ENCODE data around the gene PTPN14.

DNA sequence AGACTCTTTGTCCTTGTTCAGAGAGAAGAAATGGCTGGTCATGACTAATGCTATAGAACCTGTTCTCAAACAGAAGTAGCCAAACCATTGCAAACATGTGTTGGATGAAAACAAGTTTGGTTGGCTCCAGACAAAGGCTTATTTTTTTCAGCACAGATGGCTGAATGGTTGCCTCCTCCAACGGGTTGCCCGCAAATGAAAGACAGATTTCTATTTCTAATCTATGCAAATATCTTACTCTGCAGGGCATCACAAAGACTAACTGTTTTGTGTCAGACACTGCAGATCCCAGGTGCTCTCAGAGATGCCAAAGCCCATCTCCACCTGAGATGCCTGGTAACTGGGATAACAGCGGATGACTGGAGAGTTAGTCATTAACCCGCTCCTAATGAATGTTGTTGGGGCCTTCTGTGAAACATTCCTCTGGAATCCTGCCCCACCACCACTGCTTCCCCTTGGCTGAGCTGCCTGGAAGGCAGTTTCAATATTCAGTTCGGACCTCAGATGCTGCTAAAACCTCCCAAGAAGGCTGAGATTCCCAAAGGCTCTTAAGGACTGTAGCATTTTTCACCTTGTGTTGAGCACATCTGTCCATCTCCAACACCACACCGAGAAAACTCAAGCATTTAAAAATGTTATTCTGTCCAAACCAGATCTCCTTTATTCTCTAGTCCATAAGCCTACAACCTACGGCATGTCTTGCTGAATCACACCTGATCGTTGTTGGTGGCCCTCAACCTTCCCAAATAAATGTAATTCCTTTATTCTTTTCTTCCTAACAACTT, 104.4 kb downstream of the PTPN14 start:
- TF ChIP-seq, protein P1, sequence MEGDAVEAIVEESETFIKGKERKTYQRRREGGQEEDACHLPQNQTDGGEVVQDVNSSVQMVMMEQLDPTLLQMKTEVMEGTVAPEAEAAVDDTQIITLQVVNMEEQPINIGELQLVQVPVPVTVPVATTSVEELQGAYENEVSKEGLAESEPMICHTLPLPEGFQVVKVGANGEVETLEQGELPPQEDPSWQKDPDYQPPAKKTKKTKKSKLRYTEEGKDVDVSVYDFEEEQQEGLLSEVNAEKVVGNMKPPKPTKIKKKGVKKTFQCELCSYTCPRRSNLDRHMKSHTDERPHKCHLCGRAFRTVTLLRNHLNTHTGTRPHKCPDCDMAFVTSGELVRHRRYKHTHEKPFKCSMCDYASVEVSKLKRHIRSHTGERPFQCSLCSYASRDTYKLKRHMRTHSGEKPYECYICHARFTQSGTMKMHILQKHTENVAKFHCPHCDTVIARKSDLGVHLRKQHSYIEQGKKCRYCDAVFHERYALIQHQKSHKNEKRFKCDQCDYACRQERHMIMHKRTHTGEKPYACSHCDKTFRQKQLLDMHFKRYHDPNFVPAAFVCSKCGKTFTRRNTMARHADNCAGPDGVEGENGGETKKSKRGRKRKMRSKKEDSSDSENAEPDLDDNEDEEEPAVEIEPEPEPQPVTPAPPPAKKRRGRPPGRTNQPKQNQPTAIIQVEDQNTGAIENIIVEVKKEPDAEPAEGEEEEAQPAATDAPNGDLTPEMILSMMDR (conservative IDR thresholded peaks at IDR 0.05; ENCODE audit: low read depth in 2 of 2), result no peak
- no peak for TF ChIP-seq CREB1 (CRISPR knock-in tag; IDR thresholded peaks at IDR 0.05; ENCODE audit: low read depth)
- TF ChIP-seq EZH2 (IDR thresholded peaks at IDR 0.05; ENCODE audit: low read depth, unreplicated experiment), result no peak
- TF ChIP-seq, protein P2, sequence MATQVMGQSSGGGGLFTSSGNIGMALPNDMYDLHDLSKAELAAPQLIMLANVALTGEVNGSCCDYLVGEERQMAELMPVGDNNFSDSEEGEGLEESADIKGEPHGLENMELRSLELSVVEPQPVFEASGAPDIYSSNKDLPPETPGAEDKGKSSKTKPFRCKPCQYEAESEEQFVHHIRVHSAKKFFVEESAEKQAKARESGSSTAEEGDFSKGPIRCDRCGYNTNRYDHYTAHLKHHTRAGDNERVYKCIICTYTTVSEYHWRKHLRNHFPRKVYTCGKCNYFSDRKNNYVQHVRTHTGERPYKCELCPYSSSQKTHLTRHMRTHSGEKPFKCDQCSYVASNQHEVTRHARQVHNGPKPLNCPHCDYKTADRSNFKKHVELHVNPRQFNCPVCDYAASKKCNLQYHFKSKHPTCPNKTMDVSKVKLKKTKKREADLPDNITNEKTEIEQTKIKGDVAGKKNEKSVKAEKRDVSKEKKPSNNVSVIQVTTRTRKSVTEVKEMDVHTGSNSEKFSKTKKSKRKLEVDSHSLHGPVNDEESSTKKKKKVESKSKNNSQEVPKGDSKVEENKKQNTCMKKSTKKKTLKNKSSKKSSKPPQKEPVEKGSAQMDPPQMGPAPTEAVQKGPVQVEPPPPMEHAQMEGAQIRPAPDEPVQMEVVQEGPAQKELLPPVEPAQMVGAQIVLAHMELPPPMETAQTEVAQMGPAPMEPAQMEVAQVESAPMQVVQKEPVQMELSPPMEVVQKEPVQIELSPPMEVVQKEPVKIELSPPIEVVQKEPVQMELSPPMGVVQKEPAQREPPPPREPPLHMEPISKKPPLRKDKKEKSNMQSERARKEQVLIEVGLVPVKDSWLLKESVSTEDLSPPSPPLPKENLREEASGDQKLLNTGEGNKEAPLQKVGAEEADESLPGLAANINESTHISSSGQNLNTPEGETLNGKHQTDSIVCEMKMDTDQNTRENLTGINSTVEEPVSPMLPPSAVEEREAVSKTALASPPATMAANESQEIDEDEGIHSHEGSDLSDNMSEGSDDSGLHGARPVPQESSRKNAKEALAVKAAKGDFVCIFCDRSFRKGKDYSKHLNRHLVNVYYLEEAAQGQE (IDR thresholded peaks at IDR 0.05; ENCODE audit: unreplicated experiment), result no peak
- TF ChIP-seq POLR2AphosphoS5 (IDR thresholded peaks at IDR 0.05; ENCODE audit: low read depth), result no peak

Measured in GM23338 (cell line).